Adrenal gland (tissue), 5 donors: ENCODE measurements around the gene SNX2.

ENCODE experiments used
- CTCF ChIP-seq, 6 experiments: fragments of 450-650 bp in 4 of 6; fragments of 200-600 bp in 2 of 6; sonication (generic) in 1 of 6; IDR thresholded peaks; 1 replicate in 5 of 6; 2 replicates in 1 of 6; pipeline versions ENCODE4 v1.5.1 to v1.8.0; 2016 to 2021; ENCODE audit warnings: antibody characterized with exemption in 6 of 6, mild to moderate bottlenecking in 2 of 6, moderate library complexity in 1 of 6
- POLR2A ChIP-seq, 2 donors: fragments of 450-650 bp; IDR thresholded peaks; one replicate each; pipeline ENCODE4 v1.6.1; 2017; ENCODE audit warnings: antibody characterized with exemption in 2 of 2, mild to moderate bottlenecking in 2 of 2, moderate library complexity in 1 of 2
- donor health status: DM: no; HTN: no; CAD: no.

- no peak for TF ChIP-seq POLR2A (IDR thresholded peaks at IDR 0.05)
- no peak for TF ChIP-seq CTCF (IDR thresholded peaks at IDR 0.05)
These were observed 2.4 kb upstream of the SNX2 start for GRCh38 chr5:122772446-122772845.
